HG02642 (cell line): ENCODE data around the gene CARHSP1.
"Not testable (repeated sequence)": the region's sequence is repeated elsewhere in the genome, so short reads cannot be mapped to it uniquely, and the experiment has no call there.

ENCODE experiments used
- ATAC-seq: cut with Tn5 transposase; IDR thresholded peaks from one replicate; pipeline ENCODE4 v1.9.1; 2021; ENCODE audit warnings: mild to moderate bottlenecking; ENCODE audit not compliant: unreplicated experiment, poor library complexity

Gene CARHSP1

GRCh38 chr16:8873866-8874195 lies 5.0 kb upstream of the CARHSP1 start:
- ATAC-seq: not testable (repeated sequence)

- ATAC-seq: no peak
Observed at GRCh38 chr16:8872967-8873865, 4.4 kb upstream of the CARHSP1 start.

- ATAC-seq: no peak
Observed at GRCh38 chr16:8872071-8872470, 3.3 kb upstream of the CARHSP1 start.

DNA sequence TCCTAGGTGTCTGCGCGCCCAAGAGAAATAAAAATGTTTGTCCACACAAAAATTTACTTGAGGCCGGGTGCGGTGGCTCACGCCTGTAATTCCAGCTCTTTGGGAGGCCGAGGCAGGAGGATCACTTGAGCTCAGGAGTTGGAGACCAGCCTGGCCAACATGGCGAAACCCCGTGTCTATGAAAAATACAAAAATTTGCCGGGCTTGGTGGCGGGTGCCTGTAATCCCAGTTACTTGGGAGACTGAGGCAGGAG lies 1.1 kb upstream of the CARHSP1 start:
- ATAC-seq: not testable (repeated sequence)

GRCh38 chr16:8869212-8869987 lies 594 bp upstream of the CARHSP1 start:
- no peak for ATAC-seq

DNA sequence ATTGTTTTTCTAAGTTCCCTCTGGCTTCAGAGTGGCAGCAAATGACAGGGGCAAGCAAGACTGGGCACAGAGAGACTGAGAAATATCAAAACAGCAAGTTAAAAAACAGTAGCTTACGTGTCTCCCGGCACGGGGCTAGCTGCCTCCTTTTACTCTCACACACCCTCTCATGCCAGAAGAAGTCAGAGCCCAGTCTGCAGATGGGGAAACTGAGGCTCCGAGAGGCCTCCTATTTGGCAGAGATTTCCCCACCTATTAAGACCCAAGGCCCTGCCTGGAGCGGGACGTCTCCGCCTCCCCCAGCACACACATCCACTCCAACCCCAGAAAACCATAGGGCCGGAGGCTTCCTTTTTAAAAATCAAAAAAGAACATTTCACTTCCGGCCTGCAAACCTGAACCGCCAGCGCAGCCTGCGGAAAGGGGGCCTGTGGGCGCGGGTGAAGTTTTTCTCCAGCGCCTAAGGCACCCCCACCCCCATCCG lies 832 bp downstream of the CARHSP1 start:
- ATAC-seq: no peak

- ATAC-seq: no peak
Observed at GRCh38 chr16:8867216-8867931, 1.4 kb downstream of the CARHSP1 start.

DNA sequence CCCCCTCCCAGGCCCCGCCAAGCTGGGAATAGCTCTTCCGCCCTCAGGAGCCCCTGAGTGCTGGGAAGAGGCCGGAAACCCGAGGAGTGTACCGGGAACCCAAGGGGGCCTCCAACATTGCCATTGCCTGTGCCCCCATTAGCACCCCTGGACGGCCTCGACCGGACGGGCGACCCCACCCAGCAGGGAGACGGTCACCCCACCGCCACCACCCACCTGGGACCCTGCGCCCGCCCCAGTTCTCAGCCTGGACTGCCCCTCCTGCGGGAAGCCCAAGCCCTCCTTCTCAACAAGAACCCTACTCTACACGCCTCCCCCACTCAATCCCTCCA lies 2.0 kb downstream of the CARHSP1 start:
- ATAC-seq: no peak

DNA sequence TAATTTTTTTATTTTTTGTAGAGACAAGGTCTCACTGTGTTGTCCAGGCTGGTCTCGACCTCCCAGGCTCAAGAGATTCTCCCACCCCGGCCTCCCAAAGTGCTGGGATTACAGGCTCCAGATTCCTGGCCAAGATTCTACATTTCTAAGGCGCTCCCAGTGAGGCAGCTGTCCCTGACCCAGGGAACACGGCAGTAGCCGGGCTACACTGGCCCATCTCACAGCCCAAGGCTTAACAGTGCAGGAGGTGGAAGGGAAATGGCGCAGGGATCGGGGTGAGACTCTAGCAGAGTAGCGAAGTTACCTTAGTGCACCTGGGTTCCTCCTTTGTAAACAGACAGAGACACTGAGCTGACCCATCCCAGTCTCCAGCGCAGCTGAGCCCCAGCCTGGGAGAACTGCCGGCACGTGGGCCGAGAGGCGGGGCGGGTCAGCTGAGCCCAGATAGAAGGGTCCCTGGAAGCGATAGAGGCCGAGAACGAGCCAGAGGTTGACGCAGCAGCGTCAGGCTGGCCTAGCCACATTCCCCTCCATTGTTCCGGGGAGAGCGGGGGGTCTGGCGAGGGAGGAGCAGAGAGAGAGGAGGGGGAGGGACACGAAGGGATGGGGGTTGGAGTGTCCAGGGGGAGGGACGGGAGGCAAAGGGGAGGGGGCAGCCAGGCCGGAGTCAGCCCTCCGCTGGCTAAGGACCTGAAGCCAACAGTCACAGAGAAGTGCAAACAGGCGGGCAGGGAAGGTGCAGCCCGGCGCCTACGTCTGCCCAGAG lies 2.5 kb downstream of the CARHSP1 start:
- no peak for ATAC-seq

- ATAC-seq: no peak
Observed at GRCh38 chr16:8865145-8865882, 3.5 kb downstream of the CARHSP1 start.

DNA sequence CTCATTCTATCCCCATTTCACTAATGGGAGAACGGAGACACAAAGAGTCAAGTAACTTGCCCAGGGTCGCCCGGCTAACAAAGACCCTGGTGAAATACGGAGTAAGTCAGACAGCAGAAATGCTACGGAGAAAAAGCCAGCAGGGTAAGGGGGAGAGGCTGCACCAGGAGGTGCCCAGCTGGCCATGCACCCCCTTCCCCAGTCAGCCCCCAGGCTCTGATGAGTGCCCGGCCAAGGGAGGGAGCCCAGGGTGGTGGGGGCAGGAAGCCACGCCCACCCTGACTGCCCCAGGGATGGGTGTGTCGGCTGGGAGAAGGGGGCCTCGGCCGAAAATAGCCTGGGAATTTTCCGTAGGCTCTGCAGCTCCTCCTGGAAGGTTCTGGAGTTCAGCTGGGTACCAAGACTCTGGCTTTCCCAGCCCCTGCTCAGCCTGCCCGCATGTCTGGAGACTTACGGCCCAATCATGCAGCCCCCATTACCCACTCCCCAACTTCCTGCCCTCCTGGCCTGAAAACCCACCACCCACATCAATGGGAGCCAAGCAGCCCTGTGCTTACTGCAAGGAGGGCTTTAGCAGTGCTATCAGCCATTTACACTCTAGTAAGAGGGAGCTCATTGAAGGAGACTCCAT lies 4.2 kb downstream of the CARHSP1 start:
- no peak for ATAC-seq

DNA sequence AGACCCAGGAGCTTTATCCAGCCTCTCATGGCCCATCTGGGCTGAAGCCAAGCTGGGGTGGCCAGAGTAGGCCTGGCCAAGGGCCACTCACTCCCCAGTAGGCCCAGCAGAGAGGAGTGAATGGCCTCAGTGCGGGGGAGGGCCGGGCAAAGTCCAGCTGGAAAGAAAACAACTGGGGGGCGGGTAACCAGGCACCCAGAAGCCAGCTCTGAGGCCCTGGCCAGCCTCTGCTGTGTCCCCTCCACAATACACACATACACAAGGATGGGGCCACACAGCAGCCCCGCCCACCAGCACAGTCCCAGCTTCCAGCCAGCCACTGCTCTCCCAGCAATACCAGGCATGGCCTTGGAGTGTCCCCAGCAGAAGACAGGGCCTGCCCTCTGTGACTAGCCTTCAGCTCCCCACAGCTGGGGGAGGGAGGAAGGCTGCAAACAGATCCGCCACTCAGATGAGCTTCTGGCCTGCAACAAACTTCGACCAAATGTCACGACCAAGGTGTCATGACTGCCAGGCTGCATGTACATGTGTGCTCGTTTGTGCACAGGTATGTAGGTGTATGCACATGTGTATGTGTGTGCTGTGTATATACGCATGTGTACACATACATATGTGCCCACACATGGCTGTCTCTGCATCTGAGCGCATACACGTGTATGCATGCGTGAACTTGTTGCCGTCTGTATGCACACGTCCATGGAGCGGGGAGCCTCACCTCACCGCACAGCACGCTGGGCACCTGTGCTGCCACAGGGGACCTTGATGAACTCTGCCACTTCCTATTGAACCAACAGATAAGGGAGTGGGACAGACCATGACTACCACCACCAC lies 5.0 kb downstream of the CARHSP1 start:
- ATAC-seq: no peak

DNA sequence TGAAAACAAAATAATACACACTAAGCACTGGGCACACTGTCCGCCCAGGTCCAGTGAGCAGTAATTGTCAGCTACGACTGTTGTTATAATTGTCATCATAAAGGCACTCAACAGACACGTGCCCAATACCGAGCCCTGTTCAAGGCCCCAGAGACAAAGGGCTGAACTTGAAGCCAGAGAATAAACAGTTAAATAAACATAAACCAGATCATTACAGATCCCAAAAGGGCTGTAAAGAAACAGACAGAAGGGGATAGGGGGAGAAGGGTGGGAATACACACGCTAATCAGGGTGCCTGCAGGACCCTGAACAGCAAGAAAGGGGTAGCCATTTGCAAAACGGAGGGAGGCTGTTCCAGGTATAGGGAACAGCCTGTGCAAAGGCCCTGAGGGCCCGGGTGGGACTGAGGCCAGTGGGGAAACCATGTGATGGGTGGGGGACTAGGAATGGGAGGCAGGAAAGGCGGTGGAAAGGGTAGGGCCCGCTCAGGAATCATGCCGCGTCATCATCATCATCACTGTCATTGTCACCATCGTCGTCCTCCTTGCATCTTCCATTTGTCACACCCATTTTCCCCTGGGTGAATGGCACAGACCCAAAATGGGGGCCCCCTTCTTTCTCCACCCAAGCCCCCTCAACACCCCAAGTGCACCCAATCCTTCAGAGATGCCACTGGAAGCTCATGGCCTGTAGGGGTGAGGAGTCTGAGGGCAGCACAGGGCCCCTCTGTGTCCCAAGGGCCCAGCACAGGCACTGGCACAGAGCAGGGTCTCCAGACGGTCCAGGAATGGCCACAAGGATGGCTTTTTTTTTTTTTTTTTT lies 6.3 kb downstream of the CARHSP1 start:
- ATAC-seq: no peak

- ATAC-seq: no peak
Observed at GRCh38 chr16:8861563-8862308, 7.1 kb downstream of the CARHSP1 start.

DNA sequence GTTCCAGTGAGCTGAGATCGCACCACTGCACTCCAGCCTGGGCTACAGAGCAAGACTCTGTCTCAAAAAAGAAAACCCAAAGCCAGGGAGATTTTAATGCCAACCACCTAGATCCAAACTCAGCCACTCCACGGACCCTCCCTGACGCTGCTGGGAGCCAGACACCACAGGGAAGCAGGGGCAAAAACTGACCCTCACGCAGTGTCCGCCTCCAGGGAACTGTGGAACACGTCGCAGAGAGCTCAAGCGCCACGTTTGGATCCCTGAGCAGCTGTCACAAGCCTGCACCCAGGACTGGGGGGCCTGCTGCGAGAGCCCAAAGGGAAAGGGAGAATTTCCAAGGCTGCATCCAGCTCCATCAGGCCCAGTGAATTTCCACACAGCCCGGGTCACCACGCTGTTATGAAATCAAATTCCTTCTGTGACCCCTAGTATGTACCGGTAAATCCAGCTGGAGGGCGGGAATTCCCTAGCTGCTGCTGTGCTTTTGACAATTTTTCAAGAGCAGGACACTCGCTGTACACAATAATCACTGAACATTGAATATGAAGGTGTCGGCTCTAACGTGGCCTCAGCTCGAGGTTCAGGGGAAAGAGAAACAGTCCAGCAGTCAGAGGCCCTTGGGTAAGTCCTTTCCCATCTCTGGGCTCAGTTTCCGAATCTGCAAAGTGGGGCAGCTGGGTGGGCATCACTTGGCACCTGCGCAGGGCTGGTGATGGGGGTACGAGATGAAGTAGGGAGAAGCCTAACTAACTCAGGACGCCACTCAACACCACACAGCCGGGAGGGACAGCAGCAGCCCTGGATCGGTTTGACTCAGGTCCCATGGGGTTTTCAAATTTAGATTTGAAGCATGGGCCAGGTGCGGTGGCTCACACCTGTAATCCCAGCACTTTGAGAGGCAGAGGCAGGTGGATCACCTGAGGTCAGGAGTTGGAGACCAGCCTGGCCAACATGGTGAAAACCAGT lies 8.6 kb downstream of the CARHSP1 start:
- ATAC-seq: no peak
